Left ventricle myocardium superior (tissue), 1 donor: Measurements from ENCODE around the gene GPRC6A. TPM values are rescaled to one million over a fixed set of nuclear protein-coding genes. Genes with fewer than 3 reads are reported as not detected.
A peak's percentile ranks its signal among the peaks of the same experiment; 100 is the strongest.
"Not testable (repeated sequence)": the region's sequence is repeated elsewhere in the genome, so short reads cannot be mapped to it uniquely, and the experiment has no call there.

ENCODE experiments used
- ATAC-seq: fragments of 200-7000 bp; cut with Tn5 transposase; one replicate; pipeline ENCODE4 v1.9.1; 2020; ENCODE audit warnings: mild to moderate bottlenecking, moderate library complexity
- DNase-seq: peaks from one replicate; pipeline ENCODE4 v3.0.0-alpha.2; 2020
- intact Hi-C: fragments of 100-400 bp; cut with micrococcal nuclease; formaldehyde crosslinking; loops from one replicate; pipeline ENCODE4 v1.11.0; 2022
- long read RNA-seq: library from polyadenylated mRNA; unstranded; transcript quantifications from one replicate; pipeline ENCODE4 v2.0.0, GENCODE V29; 2021
- total RNA-seq: library from RNA; stranded (reverse); fragmentation: NEBNext Ultra II Directional; extraction: Animal tissue kit (Norgen Biotek cat#: 25700); gene quantifications from one replicate; pipeline ENCODE4 v1.2.1, GENCODE V29; 2021
- donor health status: DM: no; HTN: yes; CAD: no; lungs with severe emphysema.

GPRC6A gene, protein sequence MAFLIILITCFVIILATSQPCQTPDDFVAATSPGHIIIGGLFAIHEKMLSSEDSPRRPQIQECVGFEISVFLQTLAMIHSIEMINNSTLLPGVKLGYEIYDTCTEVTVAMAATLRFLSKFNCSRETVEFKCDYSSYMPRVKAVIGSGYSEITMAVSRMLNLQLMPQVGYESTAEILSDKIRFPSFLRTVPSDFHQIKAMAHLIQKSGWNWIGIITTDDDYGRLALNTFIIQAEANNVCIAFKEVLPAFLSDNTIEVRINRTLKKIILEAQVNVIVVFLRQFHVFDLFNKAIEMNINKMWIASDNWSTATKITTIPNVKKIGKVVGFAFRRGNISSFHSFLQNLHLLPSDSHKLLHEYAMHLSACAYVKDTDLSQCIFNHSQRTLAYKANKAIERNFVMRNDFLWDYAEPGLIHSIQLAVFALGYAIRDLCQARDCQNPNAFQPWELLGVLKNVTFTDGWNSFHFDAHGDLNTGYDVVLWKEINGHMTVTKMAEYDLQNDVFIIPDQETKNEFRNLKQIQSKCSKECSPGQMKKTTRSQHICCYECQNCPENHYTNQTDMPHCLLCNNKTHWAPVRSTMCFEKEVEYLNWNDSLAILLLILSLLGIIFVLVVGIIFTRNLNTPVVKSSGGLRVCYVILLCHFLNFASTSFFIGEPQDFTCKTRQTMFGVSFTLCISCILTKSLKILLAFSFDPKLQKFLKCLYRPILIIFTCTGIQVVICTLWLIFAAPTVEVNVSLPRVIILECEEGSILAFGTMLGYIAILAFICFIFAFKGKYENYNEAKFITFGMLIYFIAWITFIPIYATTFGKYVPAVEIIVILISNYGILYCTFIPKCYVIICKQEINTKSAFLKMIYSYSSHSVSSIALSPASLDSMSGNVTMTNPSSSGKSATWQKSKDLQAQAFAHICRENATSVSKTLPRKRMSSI
- total RNA-seq, result not detected
- long read RNA-seq, result 0 reads

DNA sequence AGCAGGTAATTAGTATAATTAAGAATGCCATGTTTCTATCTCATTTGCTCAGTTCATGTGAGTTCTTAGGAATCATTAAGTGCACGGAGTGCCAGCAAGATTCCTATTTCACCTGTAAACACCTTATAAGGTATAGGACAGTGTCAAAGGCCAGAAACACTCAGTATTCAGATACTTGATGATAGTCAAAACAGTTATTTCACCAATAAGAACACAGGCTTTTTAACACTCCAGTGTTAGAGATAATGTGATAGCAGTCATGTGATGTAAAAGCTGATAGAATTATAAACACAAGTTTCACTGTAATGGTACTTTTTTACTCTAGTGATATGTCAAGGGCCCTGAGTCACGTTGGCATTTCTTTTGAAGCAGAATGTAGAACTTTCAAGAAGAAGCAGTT, at the start of gene GPRC6A:
TSS of gene GPRC6A (minus strand) at position 101 of the 400 bp plus-strand sequence. CDS start at position 31, 70 bp downstream.
- ATAC-seq (no peak), DNase-seq (no peak)
- intact Hi-C loops, result no loop called here

GRCh38 chr6:116877743-116878142, 48.9 kb upstream of the GPRC6A start:
- intact Hi-C loops, result no loop called here
- DNase-seq, result no peak
- no peak for ATAC-seq

GRCh38 chr6:116876635-116877611, 48.0 kb upstream of the GPRC6A start, which contains the start of gene RFX6:
TSS of gene RFX6 (plus strand) at chr6:116877242. CDS start at chr6:116877276, 34 bp downstream.
- ATAC-seq (no peak), DNase-seq (peak; percentile 24)
- intact Hi-C loops, result no loop called here

DNA sequence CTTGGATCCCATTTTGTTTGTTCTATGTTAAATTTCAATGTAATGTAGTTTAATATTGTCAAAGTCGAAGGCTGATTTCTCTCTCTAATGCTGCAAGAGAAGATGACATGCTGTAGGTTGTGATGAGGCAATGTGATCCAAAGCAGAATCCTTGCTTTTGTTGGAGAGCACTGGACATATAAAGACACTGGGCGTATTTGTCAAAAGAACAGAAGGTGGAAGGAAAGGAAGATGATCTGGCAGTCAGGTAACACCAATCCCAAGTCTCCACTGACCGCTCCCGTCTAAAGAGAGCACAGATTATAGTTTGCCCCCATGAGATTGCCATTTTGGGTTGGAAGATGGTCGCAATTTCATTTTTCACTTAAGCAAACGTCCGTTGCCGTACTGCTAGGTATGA, 47.2 kb upstream of the GPRC6A start:
- ATAC-seq, result no peak

GRCh38 chr6:116872771-116873170, 43.9 kb upstream of the GPRC6A start:
- DNase-seq (no peak), ATAC-seq (no peak)
- intact Hi-C loops, result no loop called here

More for the DNA sequence above, 47.2 kb upstream of the GPRC6A start:
- DNase-seq, result no peak
- intact Hi-C loops, result no loop called here

DNA sequence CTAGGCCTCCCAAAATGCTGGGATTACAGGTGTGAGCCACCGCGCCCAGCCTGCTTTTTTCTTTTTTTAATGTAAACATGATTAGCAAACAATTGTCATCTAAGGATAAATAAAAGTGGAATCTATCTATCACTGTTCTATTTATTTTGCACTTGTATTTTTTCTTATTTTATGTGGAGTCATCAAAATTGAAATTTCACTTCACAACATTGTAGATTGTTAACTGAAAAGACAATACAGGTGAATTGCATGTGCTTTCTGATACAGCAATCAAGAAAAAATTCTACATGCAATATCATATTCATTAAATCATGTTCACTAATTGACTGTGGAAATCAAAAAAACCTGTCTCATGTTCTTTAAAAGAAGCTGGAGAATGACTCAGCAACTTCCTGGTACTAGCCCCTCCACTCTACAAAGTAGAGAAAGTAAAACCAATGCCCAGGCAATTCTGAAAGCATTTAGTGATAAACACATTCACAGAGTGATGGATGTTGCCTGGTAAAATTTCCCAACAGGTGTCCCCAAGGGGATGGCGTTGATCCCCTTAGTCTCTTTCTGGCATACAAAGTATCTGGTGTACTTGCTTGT, 37.5 kb upstream of the GPRC6A start:
- intact Hi-C loops, result no loop called here
- ATAC-seq (no peak), DNase-seq (no peak)

- DNase-seq (no peak), ATAC-seq (no peak)
- intact Hi-C loops, result no loop called here
These were observed 30.4 kb upstream of the GPRC6A start for GRCh38 chr6:116859264-116859663.

DNA sequence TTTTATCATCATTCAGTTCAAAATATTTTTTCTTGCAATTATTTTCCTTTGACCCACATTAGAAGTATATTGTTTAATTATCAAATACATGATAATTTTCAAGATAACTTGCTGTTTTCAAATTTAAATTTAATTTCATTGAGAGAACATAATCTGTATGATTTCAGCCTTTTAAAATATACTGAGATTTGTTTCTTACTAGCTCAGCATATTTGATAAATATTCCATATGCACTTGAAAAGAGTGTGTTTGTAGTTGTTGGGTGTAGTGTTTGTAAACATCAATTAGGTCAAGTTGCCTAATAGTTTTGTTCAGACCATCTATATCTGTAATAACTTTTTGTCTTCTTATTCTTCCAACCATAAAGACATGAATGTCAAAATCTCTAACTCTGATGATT, 29.2 kb upstream of the GPRC6A start:
- ATAC-seq, result no peak
- intact Hi-C loops, result no loop called here
- DNase-seq, result no peak

DNA sequence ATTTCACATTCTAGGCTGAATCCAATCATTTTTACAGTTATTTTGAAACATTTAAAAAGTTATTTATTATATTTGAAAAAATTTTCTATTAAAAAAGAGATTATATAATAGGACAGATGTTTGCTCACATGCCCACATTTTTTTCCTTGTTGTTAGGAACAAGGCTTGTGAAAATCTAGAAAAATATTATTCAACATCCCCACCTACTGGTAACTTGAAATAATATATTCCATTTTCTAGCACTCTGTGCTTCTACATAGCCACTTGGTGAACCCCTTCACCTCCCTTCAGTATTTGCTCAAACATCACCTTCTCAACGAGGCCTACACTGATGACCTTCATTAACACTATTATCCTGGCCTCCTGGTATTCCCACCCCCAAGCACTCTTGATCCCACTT, 18.3 kb upstream of the GPRC6A start:
- no peak for ATAC-seq
- intact Hi-C loops, result no loop called here
- DNase-seq, result no peak

GRCh38 chr6:116842459-116842858, 13.6 kb upstream of the GPRC6A start:
- no peak for DNase-seq
- intact Hi-C loops, result no loop called here
- ATAC-seq, result no peak

GRCh38 chr6:116840091-116840490, 11.2 kb upstream of the GPRC6A start:
- intact Hi-C loops, result no loop called here
- ATAC-seq, result no peak
- no peak for DNase-seq

- DNase-seq (no peak), ATAC-seq (no peak)
- intact Hi-C loops, result no loop called here
These were observed 7.9 kb upstream of the GPRC6A start for GRCh38 chr6:116836606-116837342.

DNA sequence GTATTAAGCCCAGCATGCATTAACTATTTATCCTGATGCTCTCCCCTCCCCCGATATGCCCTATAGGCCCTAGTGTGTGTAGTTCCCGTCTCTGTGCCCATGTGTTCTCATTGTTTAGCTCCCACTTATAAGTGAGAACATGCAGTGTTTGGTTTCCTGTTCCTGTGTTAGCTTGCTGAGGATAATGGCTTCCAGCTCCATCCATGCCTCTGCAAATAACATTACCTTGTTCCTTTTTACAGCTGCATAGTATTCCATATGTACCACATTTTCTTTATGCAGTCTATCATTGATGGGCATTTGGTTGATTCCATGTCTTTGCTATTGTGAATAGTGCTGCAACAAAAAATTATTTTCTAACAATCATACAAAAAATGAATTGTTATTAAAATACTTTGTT, 5.6 kb upstream of the GPRC6A start:
- not testable (repeated sequence) for DNase-seq, ATAC-seq

GRCh38 chr6:116827561-116828240, 1.2 kb downstream of the GPRC6A start:
- intact Hi-C loops, result no loop called here
- no peak for DNase-seq
- ATAC-seq, result no peak

More for the DNA sequence above, 5.6 kb upstream of the GPRC6A start:
- intact Hi-C loops, result not testable (repeated sequence)

- intact Hi-C loops, DNase-seq, ATAC-seq: not testable (repeated sequence)
These were observed 12.5 kb downstream of the GPRC6A start for GRCh38 chr6:116816336-116816735.

DNA sequence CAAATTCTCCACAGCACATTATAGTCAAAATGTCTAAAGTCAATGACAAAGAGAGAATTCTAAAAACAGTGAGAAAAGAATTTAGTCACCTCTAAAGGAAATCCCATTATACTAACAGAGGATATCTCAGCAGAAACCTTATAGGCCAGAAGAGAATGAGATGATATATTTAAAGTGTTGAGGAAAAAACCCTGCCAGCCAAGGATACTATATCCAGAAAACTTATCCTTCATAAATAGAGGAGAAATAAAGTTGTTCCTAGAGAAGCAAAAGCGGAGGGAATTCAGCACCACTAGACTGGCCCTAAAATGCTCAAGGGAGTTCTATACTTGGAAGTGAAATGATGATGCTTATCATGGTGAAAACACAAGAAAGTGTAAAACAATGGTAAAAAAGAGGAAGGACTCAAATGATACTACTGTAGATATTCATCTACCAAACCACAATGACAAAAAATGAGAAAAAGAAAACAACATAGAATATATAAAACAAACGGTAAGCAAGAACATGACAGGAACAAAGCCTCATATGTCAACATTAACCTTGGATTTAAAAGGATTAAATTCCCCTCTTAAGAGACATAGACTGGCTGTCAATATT, 16.7 kb downstream of the GPRC6A start:
- no peak for DNase-seq
- intact Hi-C loops, result no loop called here

DNA sequence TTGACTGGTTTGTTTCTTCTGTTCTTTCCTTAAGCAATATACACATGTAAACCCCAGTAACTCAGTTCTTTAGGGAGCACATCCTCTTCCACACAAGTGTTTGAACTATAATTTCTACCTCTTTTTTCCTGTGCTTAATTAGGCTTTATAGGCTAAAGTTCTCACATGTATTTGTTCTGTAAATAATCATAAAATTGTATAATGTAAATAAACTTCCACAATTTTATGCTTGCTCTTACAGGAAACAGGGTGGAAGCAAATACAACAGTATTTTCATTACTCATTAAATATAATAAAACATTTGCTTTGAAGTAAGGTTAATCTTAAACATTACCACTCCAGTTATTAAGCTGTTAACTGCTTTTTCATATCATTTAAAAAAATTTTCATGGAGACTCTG, 26.9 kb downstream of the GPRC6A start:
- no peak for ATAC-seq
- DNase-seq, result no peak
- intact Hi-C loops, result no loop called here

More for the DNA sequence above, 16.7 kb downstream of the GPRC6A start:
- ATAC-seq, result no peak
